22Rv1 (cell line): Measurements from ENCODE around the gene BZW1.
"Not testable (repeated sequence)": the region's sequence is repeated elsewhere in the genome, so short reads cannot be mapped to it uniquely, and the experiment has no call there.

Experiments used
- H3K27ac ChIP-seq: fragments of 450-650 bp; 2 replicates; pipeline ENCODE4 v1.5.1; 2017
- CTCF ChIP-seq: fragments of 450-650 bp; IDR thresholded peaks from 2 replicates; pipeline ENCODE4 v1.5.1; 2017; ENCODE audit warnings: mild to moderate bottlenecking
- ZFX ChIP-seq: fragments of 450-650 bp; IDR thresholded peaks from 2 replicates; pipeline ENCODE4 v1.6.1; 2017; ENCODE audit warnings: antibody characterized with exemption, borderline replicate concordance

The BZW1 gene

GRCh38 chr2:200791905-200792304 is 19.8 kb upstream of the BZW1 start:
- no peak overlapping the region for H3K27ac ChIP-seq
- TF ChIP-seq CTCF (no peak), ZFX (no peak)

GRCh38 chr2:200794143-200794542 is 17.6 kb upstream of the BZW1 start:
- H3K27ac ChIP-seq = no peak overlapping the region
- TF ChIP-seq ZFX (no peak), CTCF (no peak)

- TF ChIP-seq CTCF (no peak), ZFX (no peak)
- H3K27ac ChIP-seq = no peak overlapping the region
Observed at GRCh38 chr2:200795028-200795440, 16.7 kb upstream of the BZW1 start.

GRCh38 chr2:200796561-200796960 is 15.1 kb upstream of the BZW1 start:
- no peak overlapping the region for H3K27ac ChIP-seq
- no peak for TF ChIP-seq CTCF
- no peak for TF ChIP-seq ZFX

GRCh38 chr2:200797242-200797770 is 14.4 kb upstream of the BZW1 start:
- H3K27ac ChIP-seq = no peak overlapping the region
- no peak for TF ChIP-seq CTCF
- TF ChIP-seq ZFX = no peak

- no peak for TF ChIP-seq ZFX
- no peak for TF ChIP-seq CTCF
- no peak overlapping the region for H3K27ac ChIP-seq
Observed at GRCh38 chr2:200798514-200798913, 13.2 kb upstream of the BZW1 start.

- no peak overlapping the region for H3K27ac ChIP-seq
- no peak for TF ChIP-seq CTCF
- no peak for TF ChIP-seq ZFX
Observed at GRCh38 chr2:200800458-200800857, 11.3 kb upstream of the BZW1 start.

- not testable (repeated sequence) for H3K27ac ChIP-seq
Observed at GRCh38 chr2:200801431-200801830, 10.3 kb upstream of the BZW1 start.
